ENCODE data around the gene TACC2.

The TACC2 gene

GRCh38 chr10:122124808-122125207 is 135.8 kb downstream of the TACC2 start:
- DNase-seq (ENCODE audit: low read depth) = no peak

- no peak for DNase-seq (ENCODE audit: low read depth)
These were observed 138.0 kb downstream of the TACC2 start for GRCh38 chr10:122126763-122127659.

GRCh38 chr10:122127943-122128342 is 139.0 kb downstream of the TACC2 start:
- DNase-seq (ENCODE audit: low read depth) = no peak

GRCh38 chr10:122128357-122128756 is 139.4 kb downstream of the TACC2 start:
- no peak for DNase-seq (ENCODE audit: low read depth)

DNA sequence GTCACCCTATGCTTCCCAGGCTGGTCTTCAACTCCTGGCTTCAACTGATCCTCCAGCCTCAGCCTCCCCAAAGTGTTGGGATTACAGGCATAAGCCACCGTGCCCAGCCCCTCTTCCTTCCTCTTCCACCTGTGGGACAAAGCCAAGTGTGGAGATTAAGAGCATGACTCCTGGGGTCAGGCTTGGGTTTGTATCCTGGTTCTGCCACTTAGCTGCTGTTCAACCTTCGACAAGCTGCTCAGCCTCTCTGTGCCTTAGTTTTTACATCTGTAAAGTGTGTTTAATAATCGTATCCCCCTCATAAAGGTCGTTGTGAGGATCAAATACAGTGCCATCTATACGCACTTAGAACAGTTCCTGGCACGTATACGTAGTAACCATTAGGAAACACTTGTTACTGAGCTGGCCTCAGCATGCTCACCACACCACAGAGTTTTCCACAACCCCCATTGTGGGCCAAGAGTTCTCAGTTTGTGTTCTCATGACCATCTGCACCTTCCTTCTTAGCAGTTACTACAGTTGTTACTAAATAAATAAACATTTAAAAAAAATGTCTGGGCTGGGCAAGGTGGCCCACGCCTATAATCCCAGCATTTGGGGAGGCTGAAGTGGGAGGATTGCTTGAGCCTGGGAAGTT is 141.6 kb downstream of the TACC2 start:
- no peak for DNase-seq (ENCODE audit: low read depth)

- no peak for DNase-seq (ENCODE audit: low read depth)
These were observed 143.4 kb downstream of the TACC2 start for GRCh38 chr10:122132331-122132755.

- no peak for DNase-seq (ENCODE audit: low read depth)
These were observed 144.1 kb downstream of the TACC2 start for GRCh38 chr10:122132882-122133565.

GRCh38 chr10:122135251-122136025 is 146.5 kb downstream of the TACC2 start:
- no peak for DNase-seq (ENCODE audit: low read depth)

DNA sequence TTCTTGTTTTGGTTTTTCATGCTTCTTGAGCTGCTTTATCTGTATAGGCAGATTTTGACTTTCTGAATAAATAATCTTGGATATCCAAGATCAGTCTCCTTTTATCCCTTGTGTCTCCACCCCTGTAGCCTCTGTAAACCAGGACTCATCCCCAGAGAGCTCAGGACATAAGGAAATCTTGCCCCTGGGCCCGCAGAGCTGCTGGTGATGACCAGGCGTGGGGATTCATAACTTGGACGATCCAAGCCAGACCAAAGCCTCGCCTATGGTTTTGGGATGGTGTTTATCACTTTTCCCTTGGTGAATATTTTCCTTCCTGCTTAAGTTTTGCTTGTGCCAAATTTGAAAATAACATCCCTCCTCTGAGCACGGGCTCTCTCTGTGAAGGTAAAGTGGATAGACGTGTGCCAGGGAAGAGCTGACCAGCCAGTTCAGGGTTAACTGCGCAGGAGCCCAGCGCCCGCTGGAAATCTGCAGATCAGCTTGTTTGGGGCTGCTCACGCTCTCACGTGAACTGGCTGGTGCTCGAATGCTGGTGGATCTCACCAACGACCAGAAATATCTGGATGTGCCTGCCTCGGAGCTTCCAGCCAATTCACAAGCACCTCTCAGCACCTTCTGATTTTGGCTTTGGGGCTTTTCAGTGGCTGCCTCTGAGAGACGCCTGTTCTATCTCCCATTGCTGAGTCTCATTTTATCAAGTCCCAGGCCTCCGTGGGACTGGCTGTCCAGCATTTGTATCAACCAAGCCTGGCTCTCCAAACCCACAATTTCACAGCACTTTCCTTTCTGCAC is 150.1 kb downstream of the TACC2 start:
- no peak for DNase-seq (ENCODE audit: low read depth)

DNA sequence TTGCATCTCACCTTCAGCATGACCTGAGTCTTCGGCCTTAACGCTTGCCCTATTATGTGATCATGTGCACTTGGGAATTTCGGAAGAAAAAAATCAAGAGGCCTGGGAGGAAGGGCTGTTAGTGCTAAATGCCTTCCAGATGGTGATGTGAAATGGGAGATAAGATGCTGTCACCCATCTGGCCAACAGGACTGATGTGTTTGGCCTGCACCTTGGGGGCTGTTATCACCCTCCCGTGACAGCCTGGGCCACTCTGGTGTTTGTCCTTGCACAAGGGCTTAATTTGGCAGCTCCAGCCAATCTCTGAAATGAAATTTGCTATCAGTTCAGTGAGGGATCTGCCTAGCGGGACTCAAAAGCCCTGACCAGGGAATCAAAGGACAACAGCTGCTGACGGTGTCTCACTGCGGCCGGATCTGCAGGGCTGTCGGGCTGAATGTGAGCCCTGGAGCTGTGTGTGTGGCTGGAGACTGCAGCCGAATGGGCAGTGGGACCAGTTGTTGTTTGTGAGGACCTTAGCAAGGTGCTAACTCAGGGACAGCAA is 150.7 kb downstream of the TACC2 start:
- no peak for DNase-seq (ENCODE audit: low read depth)

DNA sequence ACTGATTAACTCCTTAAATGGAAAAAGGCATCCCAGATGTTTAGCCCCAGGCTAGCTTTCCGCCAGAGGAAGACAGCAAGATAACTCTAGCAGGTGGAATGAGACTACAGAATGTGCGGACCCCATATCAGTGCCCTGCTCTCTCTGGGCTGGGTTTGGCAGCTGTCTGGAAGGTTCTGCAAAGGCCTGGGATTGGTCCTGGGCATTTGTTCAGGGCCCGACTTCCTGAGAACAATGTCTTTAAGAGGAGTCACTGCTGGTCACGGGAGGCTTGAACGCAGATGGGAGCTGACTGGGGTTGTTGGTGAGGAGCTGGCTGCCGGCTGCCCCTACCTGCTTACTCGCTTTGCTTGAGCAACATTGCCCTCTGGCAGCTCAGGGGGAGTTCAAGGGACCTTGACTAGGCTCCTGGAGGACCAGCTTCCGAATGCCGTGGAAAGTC is 151.5 kb downstream of the TACC2 start:
- DNase-seq (ENCODE audit: low read depth) = no peak

GRCh38 chr10:122140941-122141623 is 152.1 kb downstream of the TACC2 start:
- no peak for DNase-seq (ENCODE audit: low read depth)

GRCh38 chr10:122141821-122142640 is 153.1 kb downstream of the TACC2 start:
- DNase-seq (ENCODE audit: low read depth) = no peak

GRCh38 chr10:122142641-122143237 is 153.8 kb downstream of the TACC2 start:
- no peak for DNase-seq (ENCODE audit: low read depth)

DNA sequence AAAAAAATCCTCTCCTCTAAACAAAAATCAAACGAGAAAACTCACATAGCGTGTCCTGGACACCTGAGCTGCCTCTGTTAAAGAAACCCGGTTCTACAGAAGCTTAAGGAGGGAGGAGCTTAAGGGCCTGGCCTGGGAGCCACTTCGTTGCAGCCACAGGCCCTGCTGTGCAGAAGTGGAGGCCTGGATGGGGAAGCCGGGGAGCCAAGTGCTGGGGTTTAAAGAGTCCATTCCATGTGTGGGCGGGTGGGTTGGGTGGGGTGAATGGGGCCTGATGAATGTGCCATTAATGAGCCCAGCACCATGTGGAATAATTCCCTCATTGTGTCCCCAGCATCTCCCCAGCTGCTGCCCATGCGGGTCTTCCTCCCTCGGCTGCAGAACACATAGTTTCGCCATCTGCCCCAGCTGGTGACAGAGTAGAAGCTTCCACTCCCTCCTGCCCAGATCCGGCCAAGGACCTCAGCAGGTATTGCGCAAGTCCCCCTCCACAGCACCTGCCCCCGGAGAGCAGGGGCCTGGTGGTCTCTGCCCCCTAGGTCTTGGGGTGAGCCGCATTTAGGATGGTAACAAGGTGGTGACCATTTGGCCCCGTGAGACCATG is 154.4 kb downstream of the TACC2 start:
- no peak for DNase-seq (ENCODE audit: low read depth)

DNA sequence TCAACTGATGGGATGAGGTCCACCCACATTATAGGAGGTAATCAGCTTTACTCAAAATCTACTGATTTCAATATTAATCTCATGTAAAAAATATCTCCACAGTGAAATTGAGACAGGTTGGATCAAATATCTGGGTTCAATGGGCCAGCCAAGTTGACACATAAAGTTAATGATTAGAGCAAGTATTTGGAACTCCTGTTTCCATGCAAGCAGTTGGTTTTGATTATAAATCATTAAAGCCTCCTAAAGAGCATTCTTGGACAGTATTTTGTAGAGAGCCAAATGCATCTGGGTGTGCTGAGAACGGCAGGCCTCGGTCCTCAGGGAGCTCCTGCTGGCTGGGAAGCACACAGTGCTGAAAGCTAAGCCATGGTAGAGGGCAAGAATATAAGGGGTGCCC is 155.2 kb downstream of the TACC2 start:
- DNase-seq (ENCODE audit: low read depth) = no peak

DNA sequence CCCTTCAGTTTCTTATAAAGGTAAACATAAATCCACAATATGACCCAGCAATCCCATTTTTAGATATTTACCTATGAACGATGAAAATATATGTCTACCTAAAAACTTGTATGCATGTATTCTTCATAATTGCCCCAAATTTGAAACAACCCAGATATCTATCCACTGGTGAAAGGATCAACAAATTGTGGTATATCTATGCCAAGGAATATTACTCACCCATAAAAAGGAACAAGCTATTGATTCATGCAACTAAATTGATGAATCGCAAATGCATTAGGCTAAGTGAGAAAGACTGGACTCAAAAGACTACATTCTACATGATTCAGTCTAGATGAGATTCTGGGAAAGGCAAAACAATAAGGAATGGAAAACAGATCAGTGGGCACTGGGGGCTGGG is 156.2 kb downstream of the TACC2 start:
- no peak for DNase-seq (ENCODE audit: low read depth)

DNA sequence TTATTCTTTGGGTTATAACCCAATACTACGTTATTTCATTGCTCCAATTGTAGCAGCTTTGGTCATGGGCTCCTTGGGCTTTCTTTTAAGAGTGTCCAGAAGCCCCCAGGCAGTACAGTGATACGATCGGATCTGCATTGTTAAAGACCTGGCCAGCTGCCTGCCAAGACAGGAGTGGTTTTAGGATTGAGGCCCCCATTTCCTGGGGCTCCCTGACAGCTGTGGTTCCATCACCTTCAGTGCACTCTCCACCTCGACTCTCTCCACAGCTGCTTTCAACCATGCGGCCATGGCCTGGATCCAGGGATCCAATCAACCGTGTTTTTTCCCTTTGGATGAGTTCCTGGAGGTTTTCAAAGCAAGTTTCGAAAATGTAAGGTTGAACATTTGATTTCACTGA is 158.7 kb downstream of the TACC2 start:
- no peak for DNase-seq (ENCODE audit: low read depth)

All from T-helper 22 cell (primary cell).